Spleen (tissue), 7 donors: ENCODE data around the gene HMCN1.

Source experiments
- CTCF ChIP-seq, 11 experiments: fragments of 200-600 bp in 7 of 11; fragments of 450-650 bp in 4 of 11; sonication (generic) in 4 of 11; IDR thresholded peaks in 8 of 11; conservative IDR thresholded peaks in 3 of 11; 1 replicate in 7 of 11; 2 replicates in 4 of 11; pipeline versions ENCODE4 v1.4.0 to v1.8.0; 2016 to 2021; ENCODE audit warnings: antibody characterized with exemption in 11 of 11, inconsistent platforms in 4 of 11, mild to moderate bottlenecking in 1 of 11
- POLR2A ChIP-seq, 3 donors: fragments of 450-650 bp; IDR thresholded peaks; one replicate each; pipeline ENCODE4 v1.5.1; 2017; ENCODE audit warnings: antibody characterized with exemption in 3 of 3, mild to moderate bottlenecking in 1 of 3
- donor health status: DM: no; HTN: no; CAD: no; lungs with moderate emphysema.
- donor health status: DM: no; HTN: no; CAD: no.
- donor health status: DM: no; HTN: no; CAD: no.

GRCh38 chr1:186086583-186086982, 352.4 kb downstream of the HMCN1 start:
- TF ChIP-seq CTCF (IDR thresholded peaks at IDR 0.05 in 8 of 11, conservative IDR thresholded peaks at IDR 0.05 in 3 of 11): no peak
- no peak for TF ChIP-seq POLR2A (IDR thresholded peaks at IDR 0.05)
